Sigmoid colon (tissue), 7 donors: ENCODE results near the gene ZMIZ1. TPM values are rescaled to one million over a fixed set of nuclear protein-coding genes. Genes with fewer than 3 reads are reported as not detected.
A peak's percentile ranks its signal among the peaks of the same experiment; 100 is the strongest.

Source experiments
- DNase-seq: peaks from one replicate; pipeline ENCODE4 v3.0.0-alpha.2; 2019
- H3K27ac ChIP-seq, 4 donors: fragments of 200-600 bp; sonication (generic); one replicate each; pipeline ENCODE4 v1.5.1; 2016 to 2019; ENCODE audit warnings: mild to moderate bottlenecking in 1 of 4
- H3K27me3 ChIP-seq, 3 donors: fragments of 200-600 bp; sonication (generic); one replicate each; pipeline ENCODE4 v1.5.1; 2019; ENCODE audit warnings: mild to moderate bottlenecking in 1 of 3
- H3K36me3 ChIP-seq, 4 donors: fragments of 200-600 bp; sonication (generic); one replicate each; pipeline ENCODE4 v1.5.1; 2016 to 2019
- H3K4me1 ChIP-seq, 4 donors: fragments of 200-600 bp; sonication (generic); one replicate each; pipeline ENCODE4 v1.5.1; 2017 to 2019
- H3K4me3 ChIP-seq, 4 donors: fragments of 200-600 bp; sonication (generic); one replicate each; pipeline ENCODE4 v1.5.1; 2017 to 2019; ENCODE audit warnings: mild to moderate bottlenecking in 2 of 4, moderate library complexity in 1 of 4
- H3K9me3 ChIP-seq, 4 donors: fragments of 200-600 bp in 3 of 4; sonication (generic) in 3 of 4; one replicate each; pipeline versions ENCODE4 v1.5.1 to v1.6.1; 2013 to 2019
- EP300 ChIP-seq, 4 donors: sonication (generic); formaldehyde crosslinking; IDR thresholded peaks; one replicate each; pipeline ENCODE4 v1.6.1; 2017; ENCODE audit warnings: antibody characterized with exemption in 4 of 4
- POLR2A ChIP-seq, 2 donors: fragments of 450-650 bp; IDR thresholded peaks; one replicate each; pipeline ENCODE4 v1.6.1; 2016; ENCODE audit warnings: antibody characterized with exemption in 2 of 2, mild to moderate bottlenecking in 2 of 2, moderate library complexity in 2 of 2
- POLR2AphosphoS5 ChIP-seq, 4 donors: sonication (generic); formaldehyde crosslinking; IDR thresholded peaks; one replicate each; pipeline ENCODE4 v1.6.1; 2017; ENCODE audit warnings: antibody characterized with exemption in 4 of 4
- WGBS, 2 donors: extraction: QIAGEN DNeasy Blood & Tissue Kit; methylation state at CpG; one replicate each; pipeline ENCODE4 v1.1.7; 2013; 5-methylcytosine and 5-hydroxymethylcytosine counted together
- intact Hi-C: fragments of 100-400 bp; cut with DNase I; formaldehyde crosslinking; loops from one replicate; pipeline ENCODE4 v1.15.1; 2023
- polyA plus RNA-seq, 3 donors: library from polyadenylated mRNA; stranded (reverse); fragments of 200-250 nt; gene quantifications; one replicate each; pipeline ENCODE4 v1.2.3, GENCODE V29; 2013
- total RNA-seq, 4 donors: library from RNA; depleted of rRNA; stranded (reverse); fragments of >200 nt; gene quantifications; one replicate each; pipeline ENCODE4 v1.1.0, GENCODE V29; 2016
- TF ChIP-seq, protein P1 (sequence below), 4 experiments: fragments of 450-650 bp in 3 of 4; fragments of 200-600 bp in 1 of 4; IDR thresholded peaks; one replicate each; pipeline ENCODE4 v1.5.1; 2016 to 2019; ENCODE audit warnings: antibody characterized with exemption in 4 of 4, mild to moderate bottlenecking in 3 of 4, moderate library complexity in 2 of 4
- donor health status: healthy with polysubstance abuse.
- donor health status: Bipolar disorder and iron deficiency.
- donor health status: healthy.

The ZMIZ1 gene
- total and polyA plus RNA-seq, 7 donors, result 17.4 to 49.3 (median 31.5) TPM

GRCh38 chr10:79321494-79321882, 252.7 kb downstream of the ZMIZ1 start:
- TF ChIP-seq, protein P1, sequence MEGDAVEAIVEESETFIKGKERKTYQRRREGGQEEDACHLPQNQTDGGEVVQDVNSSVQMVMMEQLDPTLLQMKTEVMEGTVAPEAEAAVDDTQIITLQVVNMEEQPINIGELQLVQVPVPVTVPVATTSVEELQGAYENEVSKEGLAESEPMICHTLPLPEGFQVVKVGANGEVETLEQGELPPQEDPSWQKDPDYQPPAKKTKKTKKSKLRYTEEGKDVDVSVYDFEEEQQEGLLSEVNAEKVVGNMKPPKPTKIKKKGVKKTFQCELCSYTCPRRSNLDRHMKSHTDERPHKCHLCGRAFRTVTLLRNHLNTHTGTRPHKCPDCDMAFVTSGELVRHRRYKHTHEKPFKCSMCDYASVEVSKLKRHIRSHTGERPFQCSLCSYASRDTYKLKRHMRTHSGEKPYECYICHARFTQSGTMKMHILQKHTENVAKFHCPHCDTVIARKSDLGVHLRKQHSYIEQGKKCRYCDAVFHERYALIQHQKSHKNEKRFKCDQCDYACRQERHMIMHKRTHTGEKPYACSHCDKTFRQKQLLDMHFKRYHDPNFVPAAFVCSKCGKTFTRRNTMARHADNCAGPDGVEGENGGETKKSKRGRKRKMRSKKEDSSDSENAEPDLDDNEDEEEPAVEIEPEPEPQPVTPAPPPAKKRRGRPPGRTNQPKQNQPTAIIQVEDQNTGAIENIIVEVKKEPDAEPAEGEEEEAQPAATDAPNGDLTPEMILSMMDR (IDR thresholded peaks at IDR 0.05), result no peak
- TF ChIP-seq POLR2A (IDR thresholded peaks at IDR 0.05), result no peak
- no peak for TF ChIP-seq EP300 (IDR thresholded peaks at IDR 0.05)
- TF ChIP-seq POLR2AphosphoS5 (IDR thresholded peaks at IDR 0.05), result no peak
- H3K4me3 ChIP-seq, result no peak overlapping the region
- H3K9me3 ChIP-seq, result no peaks in the 10 kb centered on the region
- 92 to 94% methylated on average over 2 of the region's 2 CpGs for WGBS, 2 donors
- intact Hi-C loops, result no loop called here
- no peaks in the 10 kb centered on the region for H3K27me3 ChIP-seq
- H3K36me3 ChIP-seq, result no peaks in the 10 kb centered on the region
- peaks cover 0 to 30% (median 25%) of the 10 kb centered on the region in 4 donors for H3K4me1 ChIP-seq
- no peak for DNase-seq
- H3K27ac ChIP-seq, result no peak overlapping the region

GRCh38 chr10:79321951-79322350, 253.2 kb downstream of the ZMIZ1 start:
- intact Hi-C loops, result no loop called here
- Histone ChIP-seq H3K4me1 (peaks cover 0 to 29% (median 22%) of the 10 kb centered on the region in 4 donors), H3K36me3 (no peaks in the 10 kb centered on the region), H3K27ac (peak overlapping the region in 1 of 4 donors; percentile 70), H3K27me3 (no peaks in the 10 kb centered on the region), H3K9me3 (no peaks in the 10 kb centered on the region), H3K4me3 (no peak overlapping the region)
- DNase-seq, result no peak
- TF ChIP-seq POLR2AphosphoS5 (IDR thresholded peaks at IDR 0.05) (no peak), EP300 (IDR thresholded peaks at IDR 0.05) (no peak), POLR2A (IDR thresholded peaks at IDR 0.05) (no peak)
- TF ChIP-seq, protein P1 (IDR thresholded peaks at IDR 0.05), result no peak

DNA sequence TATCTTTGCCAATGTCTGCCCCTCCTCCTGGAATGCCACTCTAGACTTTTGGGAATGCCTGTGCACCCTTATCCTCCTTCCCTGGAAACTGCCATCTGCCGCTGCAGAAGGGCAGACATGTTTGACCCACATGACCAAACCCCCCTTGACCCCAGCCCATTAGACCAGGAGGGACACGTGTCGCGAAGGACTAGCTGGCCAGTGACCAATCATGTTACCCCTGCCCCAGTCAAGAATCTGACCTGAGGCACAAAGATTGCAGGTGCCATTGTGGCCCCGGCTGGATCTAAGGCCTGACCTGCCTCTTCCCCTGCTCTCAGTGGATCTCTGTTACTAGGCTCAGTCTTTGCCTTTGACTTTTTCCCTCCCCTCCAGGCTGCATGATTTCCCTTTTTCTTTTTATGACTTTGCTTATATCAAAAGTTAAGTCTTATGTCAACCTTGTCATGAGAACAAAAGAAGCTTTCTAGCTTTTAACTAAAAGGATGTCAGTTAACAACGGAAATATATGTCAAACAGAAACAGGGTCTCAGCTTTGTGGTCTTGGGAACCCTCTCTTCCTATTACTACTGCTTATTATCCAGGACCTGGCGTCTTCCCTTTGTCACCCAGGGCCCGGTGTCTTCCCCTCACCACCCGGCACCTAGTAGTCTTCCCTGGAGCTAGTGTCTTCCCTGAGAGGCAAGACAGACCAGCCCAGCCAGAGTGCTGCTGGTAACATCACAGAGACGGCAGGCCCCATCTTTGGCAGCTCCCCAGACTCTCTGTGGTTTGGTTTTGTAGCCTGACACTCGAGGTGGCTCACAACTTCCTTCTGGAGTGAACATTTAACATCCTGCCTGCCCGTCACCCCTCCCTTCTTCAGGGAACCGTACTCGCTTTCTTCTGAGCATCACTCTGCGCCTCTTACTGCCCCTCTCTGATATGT, 254.1 kb downstream of the ZMIZ1 start:
- Histone ChIP-seq H3K36me3 (no peaks in the 10 kb centered on the region), H3K4me1 (peaks cover 0 to 20% (median 14%) of the 10 kb centered on the region in 4 donors), H3K9me3 (no peaks in the 10 kb centered on the region), H3K27ac (peak overlapping the region in 3 of 4 donors; percentile 1 to 70 (median 44)), H3K4me3 (no peak overlapping the region), H3K27me3 (no peaks in the 10 kb centered on the region)
- peak; percentile 88 for DNase-seq
- TF ChIP-seq EP300 (IDR thresholded peaks at IDR 0.05), result no peak
- TF ChIP-seq POLR2A (IDR thresholded peaks at IDR 0.05), result no peak
- TF ChIP-seq POLR2AphosphoS5 (IDR thresholded peaks at IDR 0.05), result no peak
- TF ChIP-seq, protein P1 (IDR thresholded peaks at IDR 0.05), result no peak
- intact Hi-C loops, result no loop called here
- WGBS, 2 donors, result 51 to 73% methylated on average over 15 of the region's 15 CpGs

- Histone ChIP-seq H3K9me3 (no peaks in the 10 kb centered on the region), H3K27ac (peak overlapping the region in 3 of 4 donors; percentile 1 to 70 (median 44)), H3K4me3 (no peak overlapping the region), H3K36me3 (no peaks in the 10 kb centered on the region), H3K4me1 (peaks cover 0 to 18% (median 13%) of the 10 kb centered on the region in 4 donors), H3K27me3 (no peaks in the 10 kb centered on the region)
- TF ChIP-seq POLR2AphosphoS5 (IDR thresholded peaks at IDR 0.05), result no peak
- no peak for TF ChIP-seq POLR2A (IDR thresholded peaks at IDR 0.05)
- TF ChIP-seq, protein P1 (IDR thresholded peaks at IDR 0.05), result no peak
- no peak for TF ChIP-seq EP300 (IDR thresholded peaks at IDR 0.05)
- 66 to 91% methylated on average over 1 of the region's 1 CpG for WGBS, 2 donors
- no peak for DNase-seq
- intact Hi-C loops, result no loop called here
Measured at GRCh38 chr10:79323602-79324001, 254.8 kb downstream of the ZMIZ1 start.
